GM12878 (cell line): ENCODE measurements around the gene C1orf35. TPM values are rescaled to one million over a fixed set of nuclear protein-coding genes. Genes with fewer than 3 reads are reported as not detected.

Experiments
- ATAC-seq: fragments of 200-7000 bp; cut with Tn5 transposase; 3 replicates; pipeline ENCODE4 v1.9.1; 2020; ENCODE audit warnings: mild to moderate bottlenecking, moderate library complexity
- BruUV-seq: library from RNA; stranded (reverse); fragments of 400-500 nt; replicated peaks from 2 replicates; lab custom pipeline; 2021; lab: Mats Ljungman, UMichigan
- CTCF ChIA-PET: fragments of 300-600 bp; sonication (Branson Sonifier 250); formaldehyde crosslinking; extraction: SDS; loops from one replicate; lab custom pipeline; 2021; ENCODE audit warnings: inconsistent platforms; lab: Yijun Ruan, JAX
- POLR2A ChIA-PET: fragments of 350-600 bp; formaldehyde crosslinking; extraction: SDS; loops from one replicate; lab custom pipeline; 2021; ENCODE audit warnings: inconsistent platforms; lab: Charles Lee
- RAD21 ChIA-PET: fragments of 300-600 bp; sonication (Branson Sonifier 250); formaldehyde crosslinking; loops from one replicate; lab custom pipeline; 2023; ENCODE audit warnings: antibody characterized with exemption; ENCODE audit not compliant: unreplicated experiment; lab: Charles Lee
- SMC1A ChIA-PET: fragments of 300-600 bp; sonication (Branson Sonifier 250); formaldehyde crosslinking; loops from one replicate; lab custom pipeline; 2023; ENCODE audit not compliant: unreplicated experiment, uncharacterized antibody; lab: Charles Lee
- DNase-seq: peaks from one replicate; pipeline ENCODE4 v3.0.0-alpha.2; 2011; ENCODE audit warnings: low read depth, low spot score
- FAIRE-seq: peaks from 3 replicates; lab custom pipeline; 2011; peaks lifted over from hg19 to GRCh38; lab: Jason Lieb, UNC
- H2AFZ ChIP-seq: 2 replicates; pipeline ENCODE4 v1.6.0; 2011; ENCODE audit warnings: low read depth, low read length, control low read depth; ENCODE audit not compliant: control insufficient read depth
- H3K27ac ChIP-seq: 2 replicates; pipeline ENCODE4 v1.5.1; 2011; ENCODE audit warnings: control low read depth; ENCODE audit not compliant: control insufficient read depth, insufficient read depth
- H3K27me3 ChIP-seq, 2 experiments: replicated peaks in 1 of 2; 2 replicates each; pipeline versions ENCODE4 v1.6.0 to v1.6.1; 2011; ENCODE audit warnings: low read length in 1 of 2; ENCODE audit not compliant: control insufficient read depth in 2 of 2, insufficient read depth in 2 of 2
- H3K36me3 ChIP-seq, 2 experiments: 2 replicates each; pipeline ENCODE4 v1.5.1; 2011; ENCODE audit warnings: low read length in 1 of 2; ENCODE audit not compliant: control insufficient read depth in 2 of 2, insufficient read depth in 2 of 2
- H3K4me1 ChIP-seq: 2 replicates; pipeline ENCODE4 v1.6.1; 2011; ENCODE audit warnings: mild to moderate bottlenecking, low read length, moderate library complexity, mixed read lengths; ENCODE audit not compliant: control insufficient read depth, insufficient read depth
- H3K4me2 ChIP-seq: 2 replicates; pipeline ENCODE4 v1.6.0; 2011; ENCODE audit warnings: control low read depth; ENCODE audit not compliant: control insufficient read depth, insufficient read depth
- H3K4me3 ChIP-seq: fragments of 200-600 bp; sonication (generic); 2 replicates; pipeline ENCODE4 v1.5.1; 2016
- H3K79me2 ChIP-seq: 2 replicates; pipeline ENCODE4 v1.6.0; 2011; ENCODE audit warnings: low read length; ENCODE audit not compliant: control insufficient read depth, insufficient read depth
- H3K9ac ChIP-seq: 2 replicates; pipeline ENCODE4 v1.8.0; 2011; ENCODE audit warnings: low read length, control low read depth, mixed read lengths; ENCODE audit not compliant: control insufficient read depth, insufficient read depth
- H3K9me3 ChIP-seq: replicated peaks from 3 replicates; pipeline ENCODE4 v1.5.1; 2011; ENCODE audit warnings: mild to moderate bottlenecking, low read length; ENCODE audit not compliant: control insufficient read depth, insufficient read depth
- H4K20me1 ChIP-seq: 2 replicates; pipeline ENCODE4 v1.6.0; 2011; ENCODE audit not compliant: control insufficient read depth, insufficient read depth
- BCLAF1 ChIP-seq: fragments of 450-650 bp; IDR thresholded peaks from 2 replicates; pipeline ENCODE4 v1.6.1; 2017; ENCODE audit warnings: antibody characterized with exemption, mild to moderate bottlenecking, moderate library complexity
- EGR1 ChIP-seq, 2 experiments: IDR thresholded peaks; 1 replicate in 1 of 2; 2 replicates in 1 of 2; pipeline ENCODE4 v1.6.1; 2011 to 2012; ENCODE audit warnings: low read depth in 2 of 2, low read length in 2 of 2, borderline replicate concordance in 1 of 2, mild to moderate bottlenecking in 1 of 2, moderate library complexity in 1 of 2
- EP300 ChIP-seq, 2 experiments: fragments of 150-350 bp in 1 of 2; IDR thresholded peaks; 2 replicates each; pipeline ENCODE4 v1.6.1; 2011 to 2012; ENCODE audit warnings: low read depth in 2 of 2, low read length in 2 of 2, borderline replicate concordance in 1 of 2, improper control_type of control experiment in 1 of 2, inconsistent platforms in 1 of 2; ENCODE audit not compliant: control insufficient read depth in 1 of 2
- KAT2A ChIP-seq: conservative IDR thresholded peaks from 2 replicates; pipeline ENCODE4 v1.6.1; 2011; ENCODE audit warnings: low read depth, low read length; ENCODE audit not compliant: control insufficient read depth
- LARP7 ChIP-seq: fragments of 450-650 bp; IDR thresholded peaks from 2 replicates; pipeline ENCODE4 v1.6.1; 2017; ENCODE audit warnings: mild to moderate bottlenecking
- MTA2 ChIP-seq: fragments of 450-650 bp; IDR thresholded peaks from 2 replicates; pipeline ENCODE4 v1.6.1; 2016; ENCODE audit warnings: low read depth, mild to moderate bottlenecking, moderate library complexity
- NFYA ChIP-seq: IDR thresholded peaks from 2 replicates; pipeline ENCODE4 v1.6.1; 2011; ENCODE audit warnings: low read depth, mild to moderate bottlenecking, low read length, improper control_type of control experiment, borderline replicate concordance
- NFYB ChIP-seq: IDR thresholded peaks from 2 replicates; pipeline ENCODE4 v1.6.1; 2011; ENCODE audit warnings: low read depth, mild to moderate bottlenecking, low read length, improper control_type of control experiment, moderate library complexity; ENCODE audit not compliant: insufficient read depth
- PAX5 ChIP-seq: IDR thresholded peaks from 2 replicates; pipeline ENCODE4 v1.6.1; 2011; ENCODE audit warnings: low read depth, low read length, borderline replicate concordance
- SMAD1 ChIP-seq: fragments of 450-650 bp; IDR thresholded peaks from 2 replicates; pipeline ENCODE4 v1.6.1; 2018; ENCODE audit warnings: mild to moderate bottlenecking, low read depth; ENCODE audit not compliant: partially characterized antibody
- SUZ12 ChIP-seq: fragments of 200-600 bp; sonication (generic); IDR thresholded peaks from one replicate; pipeline ENCODE4 v1.6.1; 2018; ENCODE audit warnings: antibody characterized with exemption, mild to moderate bottlenecking; ENCODE audit not compliant: unreplicated experiment
- ZBED1 ChIP-seq: IDR thresholded peaks from 2 replicates; pipeline ENCODE4 v1.6.1; 2016; ENCODE audit warnings: borderline replicate concordance
- ZNF207 ChIP-seq: fragments of 450-650 bp; IDR thresholded peaks from 2 replicates; pipeline ENCODE4 v1.6.1; 2014; ENCODE audit warnings: antibody characterized with exemption, mild to moderate bottlenecking, borderline replicate concordance
- whole genome bisulfite sequencing: methylation state at CpG from one replicate; pipeline ENCODE4 v1.1.6; 2016; ENCODE audit warnings: low lambda C conversion rate; ENCODE audit not compliant: insufficient replicate concordance, insufficient coverage; ENCODE audit errors: missing lambda C conversion rate; 5-methylcytosine and 5-hydroxymethylcytosine counted together
- in situ Hi-C: fragments of 300-500 bp; cut with MboI; formaldehyde crosslinking; loops from 9 replicates; pipeline ENCODE4 v1.14.3; 2018; ENCODE audit warnings: mixed read lengths
- intact Hi-C: fragments of 100-400 bp; cut with micrococcal nuclease; formaldehyde crosslinking; loops from one replicate; pipeline ENCODE4 v1.14.2; 2022; ENCODE audit not compliant: unreplicated experiment
- polyA plus RNA-seq, 11 experiments: library from polyadenylated mRNA; depleted of rRNA in 4 of 11; unstranded in 6 of 11; stranded (reverse) in 5 of 11; fragments of >200 nt; fragmentation: Nextera tagmentation in 4 of 11; fragmentation: Illumina TruSeq in 1 of 11; extraction: Ambion mirVana in 4 of 11; extraction: Trizol in 1 of 11; gene quantifications; 1 replicate in 1 of 11; 2 replicates in 10 of 11; pipeline versions ENCODE4 v1.2.1 to v1.2.3, GENCODE V29; 2011 to 2016; ENCODE audit warnings: inconsistent platforms in 2 of 11, missing spikeins in 2 of 11, low read depth in 1 of 11
- total RNA-seq, 4 experiments: library from RNA; depleted of rRNA in 3 of 4; stranded (reverse); fragments of >200 nt in 3 of 4; fragmentation: Illumina TruSeq in 1 of 4; extraction: Trizol in 1 of 4; gene quantifications; 2 replicates each; pipeline versions ENCODE4 v1.2.1 to v1.2.3, GENCODE V29; 2013 to 2021
- TF ChIP-seq, protein P1 (sequence below): IDR thresholded peaks from 2 replicates; pipeline ENCODE4 v1.6.1; 2012; ENCODE audit warnings: low read depth, low read length, improper control_type of control experiment
- TF ChIP-seq, protein P2 (sequence below): fragments of 450-650 bp; formaldehyde crosslinking; IDR thresholded peaks from 2 replicates; pipeline ENCODE4 v1.5.0; 2022; ENCODE audit warnings: mild to moderate bottlenecking, missing genetic modification characterization

The C1orf35 gene
- total and polyA plus RNA-seq, 10 of the 15 experiments (the other 5 are each of a cell fraction or from before 2014, with no cell fraction given), result 2.5 to 27.0 (median 10.6) TPM

GRCh38 chr1:228148935-228149405 lies 45.8 kb upstream of the C1orf35 start:
- no peak overlapping the region for H3K27ac ChIP-seq
- no peaks in the 10 kb centered on the region for H3K4me1 ChIP-seq
- CTCF ChIA-PET, result no interaction called here
- intact Hi-C loops, result no loop called here
- peaks cover 17% of the 10 kb centered on the region for H3K79me2 ChIP-seq
- TF ChIP-seq, protein P1, sequence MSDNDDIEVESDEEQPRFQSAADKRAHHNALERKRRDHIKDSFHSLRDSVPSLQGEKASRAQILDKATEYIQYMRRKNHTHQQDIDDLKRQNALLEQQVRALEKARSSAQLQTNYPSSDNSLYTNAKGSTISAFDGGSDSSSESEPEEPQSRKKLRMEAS, result no peak
- TF ChIP-seq ZNF207 (no peak), ZBED1 (no peak), EP300 (IDR thresholded peaks at IDR 0.05; ENCODE audit: borderline replicate concordance in 1 of 2, control insufficient read depth in 1 of 2, low read depth in 2 of 2, low read length in 2 of 2) (no peak), LARP7 (no peak), MTA2 (no peak), EGR1 (IDR thresholded peaks at IDR 0.05; ENCODE audit: borderline replicate concordance in 1 of 2, low read depth in 2 of 2, low read length in 2 of 2) (no peak), NFYA (no peak), NFYB (no peak), SUZ12 (no peak), KAT2A (no peak), SMAD1 (no peak), PAX5 (no peak), BCLAF1 (no peak)
- TF ChIP-seq, protein P2, sequence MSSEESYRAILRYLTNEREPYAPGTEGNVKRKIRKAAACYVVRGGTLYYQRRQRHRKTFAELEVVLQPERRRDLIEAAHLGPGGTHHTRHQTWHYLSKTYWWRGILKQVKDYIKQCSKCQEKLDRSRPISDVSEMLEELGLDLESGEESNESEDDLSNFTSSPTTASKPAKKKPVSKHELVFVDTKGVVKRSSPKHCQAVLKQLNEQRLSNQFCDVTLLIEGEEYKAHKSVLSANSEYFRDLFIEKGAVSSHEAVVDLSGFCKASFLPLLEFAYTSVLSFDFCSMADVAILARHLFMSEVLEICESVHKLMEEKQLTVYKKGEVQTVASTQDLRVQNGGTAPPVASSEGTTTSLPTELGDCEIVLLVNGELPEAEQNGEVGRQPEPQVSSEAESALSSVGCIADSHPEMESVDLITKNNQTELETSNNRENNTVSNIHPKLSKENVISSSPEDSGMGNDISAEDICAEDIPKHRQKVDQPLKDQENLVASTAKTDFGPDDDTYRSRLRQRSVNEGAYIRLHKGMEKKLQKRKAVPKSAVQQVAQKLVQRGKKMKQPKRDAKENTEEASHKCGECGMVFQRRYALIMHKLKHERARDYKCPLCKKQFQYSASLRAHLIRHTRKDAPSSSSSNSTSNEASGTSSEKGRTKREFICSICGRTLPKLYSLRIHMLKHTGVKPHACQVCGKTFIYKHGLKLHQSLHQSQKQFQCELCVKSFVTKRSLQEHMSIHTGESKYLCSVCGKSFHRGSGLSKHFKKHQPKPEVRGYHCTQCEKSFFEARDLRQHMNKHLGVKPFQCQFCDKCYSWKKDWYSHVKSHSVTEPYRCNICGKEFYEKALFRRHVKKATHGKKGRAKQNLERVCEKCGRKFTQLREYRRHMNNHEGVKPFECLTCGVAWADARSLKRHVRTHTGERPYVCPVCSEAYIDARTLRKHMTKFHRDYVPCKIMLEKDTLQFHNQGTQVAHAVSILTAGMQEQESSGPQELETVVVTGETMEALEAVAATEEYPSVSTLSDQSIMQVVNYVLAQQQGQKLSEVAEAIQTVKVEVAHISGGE (CRISPR knock-in tag), result no peak
- 56% methylated on average over 8 of the region's 8 CpGs for WGBS
- no peak overlapping the region for H3K9ac ChIP-seq
- H3K9me3 ChIP-seq, result no peaks in the 10 kb centered on the region
- in situ Hi-C loops, result no loop called here
- SMC1A ChIA-PET, result no interaction called here
- POLR2A ChIA-PET, result no interaction called here
- H3K27me3 ChIP-seq, result no peaks in the 10 kb centered on the region
- peaks cover 0 to 16% of the 10 kb centered on the region in 2 experiments; a peak in 3 of 4 replicates for H3K36me3 ChIP-seq
- H2AFZ ChIP-seq, result no peak overlapping the region
- no TSS peak for BruUV-seq
- RAD21 ChIA-PET, result no interaction called here
- ATAC-seq (no peak), DNase-seq (no peak), FAIRE-seq (no peak)
- no peak overlapping the region for H3K4me2 ChIP-seq
- H3K4me3 ChIP-seq, result no peak overlapping the region
- peaks cover 3% of the 10 kb centered on the region; the same call in 1 of the 2 replicates for H4K20me1 ChIP-seq
